ENCODE measurements around the gene TACC3. TPM values are rescaled to one million over a fixed set of nuclear protein-coding genes. Genes with fewer than 3 reads are reported as not detected.

Gene TACC3
- total RNA-seq, 1 donor from 2014 or later = 3.7 TPM

DNA sequence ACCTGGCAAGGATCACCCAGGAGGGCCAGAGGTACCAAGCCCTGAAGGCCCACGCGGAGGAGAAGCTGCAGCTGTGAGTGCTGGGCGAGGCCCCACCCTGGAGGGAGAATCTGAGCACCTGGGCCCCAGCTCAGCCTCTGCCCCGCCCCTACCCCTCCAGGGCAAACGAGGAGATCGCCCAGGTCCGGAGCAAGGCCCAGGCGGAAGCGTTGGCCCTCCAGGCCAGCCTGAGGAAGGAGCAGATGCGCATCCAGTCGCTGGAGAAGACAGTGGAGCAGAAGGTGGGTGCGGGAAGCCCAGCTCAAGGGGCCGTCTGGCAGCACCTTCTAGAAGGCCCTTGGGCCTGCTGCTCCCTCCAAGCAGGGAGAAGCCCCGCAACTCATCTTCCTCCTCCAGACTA lies 23.2 kb downstream of the TACC3 start:
- peaks cover 4 to 16% (median 11%) of the 10 kb centered on the region in 3 donors for H3K36me3 ChIP-seq (ENCODE audit: control insufficient read depth in 3 of 3, insufficient read depth in 3 of 3, low read length in 3 of 3)
- peaks cover 0 to 4% (median 0%) of the 10 kb centered on the region in 3 donors for H3K4me1 ChIP-seq (ENCODE audit: control insufficient read depth in 3 of 3, insufficient read depth in 3 of 3, low read length in 3 of 3)
- H3K4me3 ChIP-seq (ENCODE audit: low read length in 3 of 3) = no peak overlapping the region

DNA sequence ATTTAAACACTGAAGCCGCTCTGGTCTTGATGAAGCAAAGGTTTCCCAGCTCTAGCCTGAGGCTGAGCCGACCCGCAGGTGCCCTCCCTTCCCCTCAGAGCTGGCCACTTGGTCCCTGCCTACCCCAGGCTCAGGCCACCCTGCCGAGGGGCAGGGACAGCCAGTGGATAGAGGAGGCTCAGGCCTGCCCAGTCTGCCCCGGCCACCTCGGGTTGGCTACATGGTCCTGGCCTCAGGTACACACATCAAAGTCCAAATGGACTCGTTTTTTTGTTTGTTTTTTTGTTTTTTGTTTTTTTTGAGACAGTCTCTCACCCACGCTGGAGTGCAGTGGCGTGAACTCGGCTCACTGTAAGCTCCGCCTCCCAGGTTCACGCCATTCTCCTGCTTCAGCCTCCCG lies 23.8 kb downstream of the TACC3 start:
- Histone ChIP-seq H3K36me3 (ENCODE audit: control insufficient read depth in 3 of 3, insufficient read depth in 3 of 3, low read length in 3 of 3) (peaks cover 4 to 15% (median 11%) of the 10 kb centered on the region in 3 donors), H3K27ac (ENCODE audit: low read depth, low read length) (no peak overlapping the region), H3K9me3 (ENCODE audit: control insufficient read depth in 3 of 3, low read length in 3 of 3) (no peaks in the 10 kb centered on the region), H3K27me3 (ENCODE audit: control insufficient read depth in 3 of 3, insufficient read depth in 3 of 3, low read length in 3 of 3) (peaks cover 0 to 4% (median 4%) of the 10 kb centered on the region in 3 donors), H3K4me3 (ENCODE audit: low read length in 3 of 3) (no peak overlapping the region), H3K4me1 (ENCODE audit: control insufficient read depth in 3 of 3, insufficient read depth in 3 of 3, low read length in 3 of 3) (peaks cover 0 to 4% (median 0%) of the 10 kb centered on the region in 3 donors), H3K9ac (ENCODE audit: low read depth in 1 of 3, low read length in 3 of 3) (no peak overlapping the region)

More for the DNA sequence above, 23.2 kb downstream of the TACC3 start:
- H3K9me3 ChIP-seq (ENCODE audit: control insufficient read depth in 3 of 3, low read length in 3 of 3) = no peaks in the 10 kb centered on the region
- peaks cover 0 to 4% (median 4%) of the 10 kb centered on the region in 3 donors for H3K27me3 ChIP-seq (ENCODE audit: control insufficient read depth in 3 of 3, insufficient read depth in 3 of 3, low read length in 3 of 3)
- H3K9ac ChIP-seq (ENCODE audit: low read depth in 1 of 3, low read length in 3 of 3) = no peak overlapping the region
- H3K27ac ChIP-seq (ENCODE audit: low read depth, low read length) = no peak overlapping the region

DNA sequence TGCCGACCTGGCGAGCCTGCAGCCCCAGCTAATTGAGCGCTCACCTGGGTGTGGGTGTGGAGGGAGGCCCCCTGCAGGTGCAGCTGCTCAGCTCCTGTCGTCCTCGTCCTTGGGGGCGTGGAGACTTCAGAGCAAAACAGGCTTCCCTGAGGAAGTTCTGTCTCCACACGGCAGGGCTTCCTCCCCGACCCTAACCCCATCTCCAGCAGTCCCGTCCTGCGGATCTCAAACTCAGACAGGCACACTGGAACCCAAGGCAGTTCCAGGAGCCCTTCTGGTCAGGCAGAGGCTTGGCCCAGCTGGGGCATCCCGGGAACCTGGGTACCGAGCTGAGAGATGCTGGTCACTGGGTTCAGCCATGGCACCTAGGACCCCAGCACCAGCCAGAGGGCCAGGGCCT lies 24.4 kb downstream of the TACC3 start:
- H3K4me3 ChIP-seq (ENCODE audit: low read length in 3 of 3) = no peak overlapping the region
- H3K9me3 ChIP-seq (ENCODE audit: control insufficient read depth in 3 of 3, low read length in 3 of 3) = no peaks in the 10 kb centered on the region
- H3K27me3 ChIP-seq (ENCODE audit: control insufficient read depth in 3 of 3, insufficient read depth in 3 of 3, low read length in 3 of 3) = peaks cover 0 to 7% (median 4%) of the 10 kb centered on the region in 3 donors
- H3K9ac ChIP-seq (ENCODE audit: low read depth in 1 of 3, low read length in 3 of 3) = no peak overlapping the region
- peaks cover 0 to 4% (median 0%) of the 10 kb centered on the region in 3 donors for H3K4me1 ChIP-seq (ENCODE audit: control insufficient read depth in 3 of 3, insufficient read depth in 3 of 3, low read length in 3 of 3)
- no peak overlapping the region for H3K27ac ChIP-seq (ENCODE audit: low read depth, low read length)
- H3K36me3 ChIP-seq (ENCODE audit: control insufficient read depth in 3 of 3, insufficient read depth in 3 of 3, low read length in 3 of 3) = peaks cover 4 to 13% (median 10%) of the 10 kb centered on the region in 3 donors

DNA sequence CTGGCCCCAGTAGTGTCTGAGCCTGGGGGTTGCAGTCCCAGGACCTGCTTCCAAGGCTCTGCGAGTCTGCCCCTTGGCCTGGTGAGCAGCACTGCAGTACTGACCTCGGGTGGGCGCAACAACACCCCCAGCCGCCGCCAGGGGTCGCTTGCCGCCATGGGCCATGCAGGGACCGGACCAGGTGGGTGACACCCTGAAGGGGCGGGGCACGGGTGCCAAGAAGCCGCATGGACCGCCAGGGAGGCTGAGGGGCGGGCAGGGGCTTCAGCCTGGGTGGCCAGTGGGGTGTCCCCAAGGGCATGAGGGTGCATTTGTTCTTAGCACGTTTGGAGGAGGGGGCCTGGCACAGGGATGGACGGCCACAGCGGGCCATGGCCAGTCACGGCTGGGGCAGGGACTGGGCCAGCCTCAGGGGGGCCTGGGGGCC lies 25.0 kb downstream of the TACC3 start:
- Histone ChIP-seq H3K9ac (ENCODE audit: low read depth in 1 of 3, low read length in 3 of 3) (no peak overlapping the region), H3K4me1 (ENCODE audit: control insufficient read depth in 3 of 3, insufficient read depth in 3 of 3, low read length in 3 of 3) (peaks cover 0 to 4% (median 0%) of the 10 kb centered on the region in 3 donors), H3K4me3 (ENCODE audit: low read length in 3 of 3) (no peak overlapping the region), H3K27me3 (ENCODE audit: control insufficient read depth in 3 of 3, insufficient read depth in 3 of 3, low read length in 3 of 3) (peaks cover 0 to 10% (median 4%) of the 10 kb centered on the region in 3 donors), H3K9me3 (ENCODE audit: control insufficient read depth in 3 of 3, low read length in 3 of 3) (no peaks in the 10 kb centered on the region), H3K36me3 (ENCODE audit: control insufficient read depth in 3 of 3, insufficient read depth in 3 of 3, low read length in 3 of 3) (peaks cover 0 to 8% (median 4%) of the 10 kb centered on the region in 3 donors), H3K27ac (ENCODE audit: low read depth, low read length) (no peak overlapping the region)

DNA sequence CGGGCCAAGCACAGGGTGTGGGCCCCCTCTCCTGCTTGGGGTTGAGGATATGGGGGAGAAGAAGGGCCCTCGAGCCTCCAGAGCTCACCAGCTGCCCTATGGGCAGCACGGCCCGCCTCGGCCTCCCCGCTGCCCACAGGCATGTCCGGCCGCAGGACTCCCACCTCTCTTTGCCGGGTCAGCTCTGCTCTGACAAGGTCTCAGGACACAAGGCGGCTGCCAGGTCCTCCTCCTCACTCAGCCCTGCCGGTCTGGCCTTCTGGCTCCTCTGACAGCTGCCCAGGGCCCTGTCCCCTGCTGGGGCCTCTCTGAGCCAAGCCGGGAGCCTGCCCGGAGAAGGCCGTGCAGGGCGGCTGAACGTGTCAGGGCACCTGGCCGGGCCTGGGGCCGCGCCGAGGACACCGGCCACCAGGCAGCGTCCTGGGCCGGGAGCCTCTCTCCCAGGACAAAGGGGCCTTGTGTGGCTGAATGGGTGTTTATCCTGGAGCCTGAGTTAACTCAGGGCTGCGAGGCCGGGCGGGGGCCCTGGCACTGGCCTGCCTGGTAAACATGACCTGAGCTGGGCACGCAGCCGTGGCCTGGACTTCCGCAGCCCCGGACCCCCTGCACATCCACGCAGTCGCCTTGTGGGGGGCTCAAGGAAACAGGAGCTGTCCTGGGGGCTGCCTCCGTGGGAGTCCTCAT lies 25.7 kb downstream of the TACC3 start:
- H3K36me3 ChIP-seq (ENCODE audit: control insufficient read depth in 3 of 3, insufficient read depth in 3 of 3, low read length in 3 of 3) = peaks cover 0 to 7% (median 0%) of the 10 kb centered on the region in 3 donors
- H3K4me3 ChIP-seq (ENCODE audit: low read length in 3 of 3) = no peak overlapping the region
- peaks cover 0 to 4% (median 0%) of the 10 kb centered on the region in 3 donors for H3K4me1 ChIP-seq (ENCODE audit: control insufficient read depth in 3 of 3, insufficient read depth in 3 of 3, low read length in 3 of 3)
- H3K9ac ChIP-seq (ENCODE audit: low read depth in 1 of 3, low read length in 3 of 3) = no peak overlapping the region
- H3K27me3 ChIP-seq (ENCODE audit: control insufficient read depth in 3 of 3, insufficient read depth in 3 of 3, low read length in 3 of 3) = peaks cover 0 to 10% (median 4%) of the 10 kb centered on the region in 3 donors
- H3K27ac ChIP-seq (ENCODE audit: low read depth, low read length) = no peak overlapping the region
- no peaks in the 10 kb centered on the region for H3K9me3 ChIP-seq (ENCODE audit: control insufficient read depth in 3 of 3, low read length in 3 of 3)

DNA sequence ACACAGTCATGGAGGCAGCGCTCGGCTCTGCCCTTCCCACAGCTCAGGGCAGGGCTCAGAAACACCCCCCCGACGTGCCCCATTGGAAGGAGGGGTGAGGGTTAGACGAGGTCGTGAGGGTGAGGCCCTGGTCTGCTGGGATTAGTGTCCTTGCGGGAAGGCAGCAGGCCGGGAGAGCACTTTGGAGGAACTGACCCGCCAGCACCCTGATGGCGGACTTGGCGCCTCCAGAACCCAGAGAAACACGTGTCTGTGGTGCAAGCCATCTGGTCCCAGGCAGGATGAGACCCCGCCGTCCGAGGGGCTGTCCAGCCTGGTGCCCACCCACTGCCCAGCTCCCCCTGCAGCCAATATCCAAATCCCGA lies 26.3 kb downstream of the TACC3 start:
- no peak overlapping the region for H3K27ac ChIP-seq (ENCODE audit: low read depth, low read length)
- peaks cover 0 to 4% (median 0%) of the 10 kb centered on the region in 3 donors for H3K4me1 ChIP-seq (ENCODE audit: control insufficient read depth in 3 of 3, insufficient read depth in 3 of 3, low read length in 3 of 3)

DNA sequence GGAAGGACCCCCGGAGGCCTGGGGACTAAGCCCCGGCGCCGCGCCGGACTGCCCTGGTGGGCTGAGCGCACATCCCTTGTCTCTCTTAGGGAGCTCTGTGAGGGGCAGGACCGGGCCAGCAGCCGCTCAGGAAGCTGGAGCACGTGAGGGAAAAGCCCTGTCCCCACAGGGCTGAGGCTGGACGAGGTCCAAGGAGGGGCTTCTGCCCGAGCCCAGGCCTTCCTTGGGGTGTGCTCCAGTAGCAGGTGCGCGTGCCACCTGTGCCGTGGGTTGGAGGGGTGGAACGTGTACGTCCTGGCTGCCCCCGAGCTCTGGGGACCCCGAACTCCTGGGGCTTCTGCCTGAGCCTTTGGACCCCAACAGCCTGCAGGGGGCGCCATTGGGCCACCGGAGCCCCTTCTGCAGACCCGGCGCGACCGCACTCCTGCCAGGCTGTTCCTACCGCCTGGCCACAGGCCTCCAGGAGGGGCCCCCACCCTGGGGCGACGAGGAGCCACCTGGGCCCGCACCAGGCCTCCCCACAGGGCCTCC lies 27.2 kb downstream of the TACC3 start:
- no peak overlapping the region for H3K4me3 ChIP-seq (ENCODE audit: low read length in 3 of 3)
- H3K27me3 ChIP-seq (ENCODE audit: control insufficient read depth in 3 of 3, insufficient read depth in 3 of 3, low read length in 3 of 3) = peaks cover 0 to 13% (median 5%) of the 10 kb centered on the region in 3 donors
- H3K36me3 ChIP-seq (ENCODE audit: control insufficient read depth in 3 of 3, insufficient read depth in 3 of 3, low read length in 3 of 3) = peaks cover 0 to 5% (median 0%) of the 10 kb centered on the region in 3 donors
- H3K9me3 ChIP-seq (ENCODE audit: control insufficient read depth in 3 of 3, low read length in 3 of 3) = no peaks in the 10 kb centered on the region
- H3K4me1 ChIP-seq (ENCODE audit: control insufficient read depth in 3 of 3, insufficient read depth in 3 of 3, low read length in 3 of 3) = peaks cover 0 to 4% (median 0%) of the 10 kb centered on the region in 3 donors
- H3K9ac ChIP-seq (ENCODE audit: low read depth in 1 of 3, low read length in 3 of 3) = no peak overlapping the region
- H3K27ac ChIP-seq (ENCODE audit: low read depth, low read length) = no peak overlapping the region

More for the DNA sequence above, 26.3 kb downstream of the TACC3 start:
- Histone ChIP-seq H3K4me3 (ENCODE audit: low read length in 3 of 3) (no peak overlapping the region), H3K36me3 (ENCODE audit: control insufficient read depth in 3 of 3, insufficient read depth in 3 of 3, low read length in 3 of 3) (peaks cover 0 to 5% (median 0%) of the 10 kb centered on the region in 3 donors), H3K9ac (ENCODE audit: low read depth in 1 of 3, low read length in 3 of 3) (no peak overlapping the region), H3K9me3 (ENCODE audit: control insufficient read depth in 3 of 3, low read length in 3 of 3) (no peaks in the 10 kb centered on the region), H3K27me3 (ENCODE audit: control insufficient read depth in 3 of 3, insufficient read depth in 3 of 3, low read length in 3 of 3) (peaks cover 0 to 13% (median 4%) of the 10 kb centered on the region in 3 donors)

DNA sequence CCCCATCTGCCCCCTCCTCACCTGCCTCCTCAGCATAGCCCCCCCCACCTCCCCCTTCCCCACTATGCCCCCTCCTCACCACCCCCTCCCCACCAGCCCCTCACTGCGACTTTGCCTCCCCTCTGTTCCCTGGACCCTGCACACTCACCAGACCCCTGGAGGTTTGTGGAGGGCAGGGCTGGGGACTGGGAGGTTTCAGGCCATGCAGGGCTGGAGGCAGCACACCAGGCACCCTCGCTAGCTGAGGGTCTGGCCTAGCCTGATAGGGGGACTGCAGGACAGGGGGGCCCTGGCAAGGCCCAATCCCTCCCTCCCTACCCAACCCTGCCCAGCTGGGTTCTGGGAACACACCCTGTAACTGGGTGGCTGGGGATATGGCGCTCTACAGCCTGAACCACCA lies 28.0 kb downstream of the TACC3 start:
- Histone ChIP-seq H3K9me3 (ENCODE audit: control insufficient read depth in 3 of 3, low read length in 3 of 3) (no peaks in the 10 kb centered on the region), H3K27ac (ENCODE audit: low read depth, low read length) (no peak overlapping the region), H3K4me1 (ENCODE audit: control insufficient read depth in 3 of 3, insufficient read depth in 3 of 3, low read length in 3 of 3) (peaks cover 0 to 4% (median 0%) of the 10 kb centered on the region in 3 donors), H3K9ac (ENCODE audit: low read depth in 1 of 3, low read length in 3 of 3) (no peak overlapping the region), H3K36me3 (ENCODE audit: control insufficient read depth in 3 of 3, insufficient read depth in 3 of 3, low read length in 3 of 3) (no peaks in the 10 kb centered on the region), H3K27me3 (ENCODE audit: control insufficient read depth in 3 of 3, insufficient read depth in 3 of 3, low read length in 3 of 3) (peaks cover 0 to 13% (median 7%) of the 10 kb centered on the region in 3 donors), H3K4me3 (ENCODE audit: low read length in 3 of 3) (no peak overlapping the region)

DNA sequence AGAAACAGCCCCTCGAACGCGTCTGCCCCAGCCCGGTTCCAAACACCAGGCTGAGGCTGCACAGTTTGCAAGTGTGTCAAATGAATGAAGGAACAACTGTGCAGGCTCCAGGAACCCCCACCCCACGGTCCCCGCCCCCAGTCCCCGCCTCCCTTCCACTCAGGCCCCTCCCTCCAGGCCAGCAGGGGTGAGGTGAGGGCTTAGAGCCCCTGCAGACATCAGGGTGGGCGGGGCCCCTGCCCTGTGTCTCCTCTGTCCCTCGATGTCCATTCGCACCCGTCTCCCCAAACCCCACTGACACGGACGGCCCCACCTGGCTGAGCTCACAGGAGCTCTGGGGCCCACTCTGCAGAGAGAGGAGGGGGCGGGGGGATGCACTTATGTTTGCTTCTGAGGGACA lies 28.5 kb downstream of the TACC3 start:
- Histone ChIP-seq H3K9ac (ENCODE audit: low read depth in 1 of 3, low read length in 3 of 3) (no peak overlapping the region), H3K4me3 (ENCODE audit: low read length in 3 of 3) (no peak overlapping the region), H3K36me3 (ENCODE audit: control insufficient read depth in 3 of 3, insufficient read depth in 3 of 3, low read length in 3 of 3) (no peaks in the 10 kb centered on the region), H3K27me3 (ENCODE audit: control insufficient read depth in 3 of 3, insufficient read depth in 3 of 3, low read length in 3 of 3) (peaks cover 0 to 13% (median 7%) of the 10 kb centered on the region in 3 donors), H3K4me1 (ENCODE audit: control insufficient read depth in 3 of 3, insufficient read depth in 3 of 3, low read length in 3 of 3) (peaks cover 0 to 4% (median 0%) of the 10 kb centered on the region in 3 donors), H3K27ac (ENCODE audit: low read depth, low read length) (no peak overlapping the region), H3K9me3 (ENCODE audit: control insufficient read depth in 3 of 3, low read length in 3 of 3) (no peaks in the 10 kb centered on the region)
